CD4-positive, alpha-beta T cell treated with Interleukin-15 for 4 hours (primary cell): Measurements from ENCODE around the gene YY1AP1.
"Not testable (repeated sequence)": the region's sequence is repeated elsewhere in the genome, so short reads cannot be mapped to it uniquely, and the experiment has no call there.

Experiments
- DNase-seq: peaks from one replicate; pipeline ENCODE4 v3.0.0-alpha.2; 2020; ENCODE audit warnings: low spot score

Gene YY1AP1

GRCh38 chr1:155695072-155695471 lies 6.5 kb upstream of the YY1AP1 start:
- no peak for DNase-seq

GRCh38 chr1:155694167-155694566 lies 5.6 kb upstream of the YY1AP1 start:
- no peak for DNase-seq

DNA sequence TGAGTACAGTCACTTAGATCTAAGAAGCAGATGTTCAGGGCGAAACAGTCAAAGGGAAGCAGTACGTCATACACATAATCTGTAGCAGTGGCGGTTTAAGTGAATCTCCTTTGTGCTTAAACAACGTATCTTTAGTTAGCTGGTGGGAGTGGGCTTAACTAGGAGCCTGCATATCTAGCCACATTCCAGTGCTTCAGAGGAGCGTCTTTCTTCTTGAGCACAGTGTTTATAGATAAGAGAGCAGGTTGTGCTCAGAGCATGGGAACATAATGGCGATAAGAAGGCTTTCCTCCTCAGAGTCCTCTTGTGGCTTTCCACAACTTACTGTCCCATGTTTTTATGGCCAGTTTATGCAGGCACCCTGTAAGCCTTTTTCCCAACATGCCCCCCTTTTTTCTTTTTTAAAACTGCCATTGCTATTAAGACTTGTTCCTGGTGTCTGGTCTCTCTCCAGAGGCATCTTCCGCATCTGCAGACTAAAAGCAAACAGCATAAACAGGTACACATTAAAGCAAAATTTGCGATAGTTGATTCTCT lies 3.5 kb upstream of the YY1AP1 start:
- no peak for DNase-seq

DNA sequence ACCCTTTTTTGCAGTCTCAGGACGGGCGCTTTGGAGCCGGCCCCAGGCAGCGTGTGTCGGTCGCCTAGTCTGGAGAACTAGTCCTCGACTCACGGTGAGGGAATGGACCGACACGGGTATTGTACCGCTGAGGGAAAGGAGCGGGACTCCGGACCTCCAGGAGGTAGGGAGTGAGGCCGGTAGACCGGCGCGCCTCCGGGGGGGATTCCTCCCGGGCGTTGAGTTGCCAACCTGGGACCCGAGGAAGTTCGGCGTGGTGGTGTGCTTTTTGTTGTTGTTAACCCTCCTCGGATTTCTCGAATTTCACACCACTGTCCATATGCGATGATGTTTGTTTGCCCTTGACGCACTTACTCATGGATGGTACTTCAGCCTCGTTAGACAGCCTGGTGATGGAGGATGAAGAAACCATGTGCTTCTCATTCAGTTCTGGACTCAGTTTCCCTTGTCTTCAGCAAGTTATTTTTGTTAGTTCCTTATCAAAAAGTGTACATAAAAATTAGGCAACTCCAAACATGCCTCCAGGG lies 570 bp upstream of the YY1AP1 start, which contains the start of gene DAP3:
Gene DAP3, plus strand, starts transcription at position 11 of the 527 bp plus-strand sequence. CDS start 20,689 bp downstream, outside the sequence.
- DNase-seq, result not testable (repeated sequence)

GRCh38 chr1:155687705-155688323 lies 760 bp downstream of the YY1AP1 start:
- DNase-seq, result not testable (repeated sequence)

DNA sequence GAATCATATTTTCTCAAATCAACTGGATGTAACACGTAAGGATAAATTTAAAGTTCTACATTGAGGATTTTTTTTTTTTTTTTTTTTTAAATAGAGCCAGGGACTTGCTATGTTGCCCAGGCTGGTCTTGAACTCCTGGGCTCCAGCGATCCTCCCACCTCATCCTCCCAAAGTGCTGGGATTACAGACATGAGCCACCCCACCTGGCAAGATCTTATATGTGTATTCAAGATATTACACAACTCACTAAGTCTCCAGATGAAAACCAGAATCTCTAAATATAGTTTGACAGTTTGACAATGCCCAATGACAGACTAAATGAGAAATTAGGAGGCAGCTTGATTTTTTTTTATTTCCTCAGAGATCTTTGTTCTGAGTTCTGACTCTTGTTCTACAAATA lies 6.8 kb downstream of the YY1AP1 start:
- DNase-seq, result no peak

DNA sequence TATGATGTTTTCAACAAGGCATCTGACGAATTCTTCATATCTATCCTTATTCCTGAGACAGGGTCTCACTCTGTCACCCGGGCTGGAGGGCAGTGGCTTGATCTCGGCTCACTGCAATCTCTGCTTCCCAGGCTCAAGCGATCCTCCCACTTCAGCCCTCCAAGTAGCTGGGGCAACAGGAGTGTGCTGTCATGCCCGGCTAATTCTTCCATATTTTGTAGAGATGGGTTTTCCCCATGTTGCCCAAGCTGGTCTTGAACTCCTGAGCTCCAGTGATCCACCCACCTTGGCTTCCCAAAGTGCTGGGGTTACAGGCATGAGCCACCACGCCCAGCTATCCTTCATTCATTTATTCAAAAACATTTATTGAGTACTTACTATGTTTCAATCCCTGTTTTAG lies 8.0 kb downstream of the YY1AP1 start:
- DNase-seq, result no peak

DNA sequence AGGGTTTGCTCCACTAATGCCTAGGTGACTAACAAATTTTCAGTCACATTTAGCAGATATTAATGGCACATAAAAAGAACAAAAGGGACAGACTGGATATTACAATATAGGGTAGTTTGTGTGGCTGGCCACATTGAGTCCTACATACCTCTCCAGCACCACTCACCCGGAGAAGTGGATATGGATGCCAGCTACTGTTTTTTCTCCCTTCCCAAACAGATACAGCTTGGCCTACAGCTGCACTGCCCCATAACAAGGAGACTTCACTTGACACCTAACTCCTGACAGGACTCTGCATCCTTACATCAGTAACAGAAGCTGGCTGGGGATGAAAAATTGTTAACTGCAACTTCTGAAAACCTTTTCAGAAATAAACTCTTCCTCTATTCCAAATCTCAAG lies 9.6 kb downstream of the YY1AP1 start:
- DNase-seq, result not testable (repeated sequence)

GRCh38 chr1:155678027-155678426 lies 10.5 kb downstream of the YY1AP1 start:
- DNase-seq, result no peak

DNA sequence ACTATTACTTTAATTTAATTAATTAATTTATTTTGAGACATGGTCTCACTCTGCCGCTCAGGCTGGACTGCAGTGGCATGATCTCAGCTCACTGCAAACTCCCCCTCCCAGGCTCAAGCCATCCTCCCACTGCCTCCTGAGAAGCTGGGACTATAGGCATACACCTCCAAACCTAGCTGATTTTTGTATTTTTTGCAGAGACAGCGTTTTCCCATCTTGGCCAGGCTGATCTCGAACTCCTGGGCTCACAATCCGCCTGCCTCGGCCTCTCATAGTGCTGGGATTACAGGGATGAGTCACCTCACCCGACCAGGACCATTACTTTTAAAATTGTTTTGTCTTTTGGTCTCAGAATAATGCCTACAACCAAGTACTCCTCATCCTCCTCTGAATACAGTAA lies 15.6 kb downstream of the YY1AP1 start:
- DNase-seq, result no peak

- no peak for DNase-seq
These were observed 16.8 kb downstream of the YY1AP1 start for GRCh38 chr1:155671750-155672149.

DNA sequence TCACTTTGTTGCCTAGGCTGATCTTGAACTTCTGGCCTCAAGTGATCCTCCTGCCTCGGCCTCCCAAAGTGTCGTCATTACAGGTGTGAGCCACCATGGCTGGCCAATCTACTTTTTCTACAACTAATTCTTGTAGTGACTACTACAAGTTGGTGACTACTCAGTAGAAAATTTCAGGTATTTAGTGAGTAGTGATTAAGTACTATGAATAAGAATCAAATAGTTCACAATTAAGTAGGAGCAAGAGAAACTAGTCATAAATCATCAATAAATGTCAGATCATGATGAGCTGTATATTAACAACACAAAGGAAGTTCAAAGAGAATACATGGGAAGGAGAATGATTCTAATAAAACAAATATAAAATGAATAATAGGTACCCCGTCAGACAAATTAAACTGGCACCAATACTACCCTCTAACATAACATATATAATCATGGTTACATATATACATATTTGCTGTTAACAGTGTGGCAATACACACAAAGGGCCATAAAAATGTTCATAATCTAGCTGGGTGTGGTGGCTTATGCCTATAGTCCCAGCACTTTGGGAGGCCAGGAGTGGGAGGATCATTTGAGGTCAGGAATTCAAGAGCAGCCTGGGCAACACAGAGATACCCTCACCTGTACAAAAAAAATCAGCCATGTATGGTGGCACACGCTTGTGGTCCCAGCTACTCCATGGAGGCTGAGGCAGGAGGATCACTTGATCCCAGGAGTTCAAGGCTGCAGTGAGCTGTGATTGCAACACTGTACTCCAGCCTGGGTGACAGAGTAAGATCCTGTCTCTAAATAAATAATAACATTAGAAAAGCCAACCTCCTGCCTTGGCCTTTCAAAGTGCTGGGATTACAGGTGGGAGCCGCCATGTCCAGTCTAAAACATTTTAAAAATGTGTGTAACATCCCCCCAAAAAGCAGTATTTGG lies 19.1 kb downstream of the YY1AP1 start:
- DNase-seq, result no peak

DNA sequence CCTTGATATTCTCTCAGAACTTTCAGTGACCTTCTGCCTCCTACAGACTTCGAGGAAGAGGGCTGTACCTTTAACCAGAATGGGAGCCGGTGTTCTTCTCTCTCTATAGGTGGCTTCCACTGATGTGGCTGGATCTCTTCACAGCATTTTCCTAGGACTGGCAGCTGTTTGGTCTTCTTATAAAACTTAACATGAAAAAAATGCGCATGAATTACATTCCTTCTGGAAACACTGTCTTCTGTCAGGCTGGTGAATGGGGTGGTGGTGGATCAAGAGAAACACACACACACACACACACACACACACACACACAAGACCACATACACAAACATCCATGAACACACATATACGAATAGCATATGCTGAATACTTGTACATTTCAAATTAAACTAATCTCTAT lies 27.3 kb downstream of the YY1AP1 start:
- DNase-seq, result not testable (repeated sequence)

DNA sequence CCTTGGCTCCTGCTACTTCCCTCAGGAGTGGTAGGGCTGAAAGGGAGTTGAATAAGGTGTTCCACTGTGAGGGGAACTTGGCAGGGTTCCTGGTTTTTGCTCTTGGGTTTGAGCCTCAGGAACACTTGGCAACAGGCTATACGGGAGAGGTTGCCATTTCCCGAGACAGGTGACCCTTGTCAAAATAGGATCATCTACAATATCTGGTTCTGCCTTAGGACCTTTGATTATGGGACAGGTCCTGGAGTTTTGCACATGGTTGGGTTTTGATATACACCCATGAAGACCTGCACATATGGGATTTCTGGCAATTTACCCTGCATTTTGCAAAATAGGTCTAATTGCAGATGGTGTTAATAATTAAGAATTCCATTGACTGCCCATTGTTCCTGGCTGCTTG lies 31.1 kb downstream of the YY1AP1 start:
- no peak for DNase-seq

- no peak for DNase-seq
These were observed 35.6 kb downstream of the YY1AP1 start for GRCh38 chr1:155652951-155653350.

DNA sequence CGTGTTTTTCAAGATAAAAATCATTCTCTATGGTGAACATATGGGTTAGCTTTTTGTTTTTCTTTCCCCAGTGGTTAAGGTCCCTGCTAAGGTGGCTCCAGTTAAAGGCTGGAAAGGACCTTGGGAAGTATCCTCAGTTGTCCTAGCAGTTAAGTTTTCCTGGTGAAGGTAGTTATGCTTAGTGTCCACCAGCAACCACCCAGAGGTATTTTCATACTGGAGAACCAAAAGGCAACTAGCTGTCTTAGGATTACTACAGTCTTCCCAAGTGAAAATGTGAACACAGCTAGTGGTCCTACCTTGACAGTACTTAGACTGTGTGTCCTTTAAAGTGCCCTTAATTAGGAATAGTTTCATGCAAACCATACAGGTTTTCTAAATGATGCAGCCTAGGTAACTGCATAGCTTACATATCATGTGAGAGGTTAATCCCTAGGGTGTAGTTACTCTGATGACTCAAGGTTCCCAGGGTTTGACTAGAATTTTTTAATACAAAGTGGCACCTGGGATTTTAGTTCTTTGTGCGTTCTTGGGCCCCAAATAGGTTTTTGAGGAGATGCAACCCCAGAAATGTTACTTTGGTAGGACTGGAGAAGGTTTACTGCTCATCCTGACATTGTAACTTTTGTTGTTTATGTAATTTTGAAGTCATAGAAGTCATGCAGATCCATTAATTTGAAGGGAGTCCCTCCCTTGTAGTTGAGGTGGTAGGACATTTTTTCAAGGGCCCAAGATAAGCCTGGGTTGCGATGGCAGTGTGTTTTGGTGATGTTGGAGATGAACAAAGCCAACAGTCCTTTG lies 36.5 kb downstream of the YY1AP1 start:
- no peak for DNase-seq

DNA sequence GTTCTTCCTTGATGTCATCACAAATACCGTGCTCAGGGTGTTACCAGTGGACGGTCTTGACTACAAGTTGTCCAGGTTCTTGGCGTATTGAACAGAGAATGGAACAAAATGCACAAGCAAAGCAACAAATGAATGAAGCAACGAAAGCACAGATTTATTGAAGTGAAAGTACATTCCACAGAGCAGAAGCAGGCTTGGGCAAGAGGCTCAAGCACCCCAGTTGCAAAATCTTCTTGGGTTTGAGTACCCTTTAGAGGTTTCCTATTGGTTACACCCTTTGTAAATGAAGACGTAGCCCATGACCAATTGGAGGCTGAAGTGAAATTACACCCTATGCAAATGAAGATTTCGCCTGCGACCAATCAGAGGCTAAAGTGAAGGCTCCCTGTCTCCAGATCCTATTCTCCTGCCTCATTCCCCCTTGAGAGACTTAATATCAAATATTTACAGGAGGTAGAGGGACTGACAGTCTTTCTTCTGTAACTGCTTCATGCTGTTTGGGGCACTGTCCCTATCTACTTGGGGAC lies 38.3 kb downstream of the YY1AP1 start:
- DNase-seq, result no peak

DNA sequence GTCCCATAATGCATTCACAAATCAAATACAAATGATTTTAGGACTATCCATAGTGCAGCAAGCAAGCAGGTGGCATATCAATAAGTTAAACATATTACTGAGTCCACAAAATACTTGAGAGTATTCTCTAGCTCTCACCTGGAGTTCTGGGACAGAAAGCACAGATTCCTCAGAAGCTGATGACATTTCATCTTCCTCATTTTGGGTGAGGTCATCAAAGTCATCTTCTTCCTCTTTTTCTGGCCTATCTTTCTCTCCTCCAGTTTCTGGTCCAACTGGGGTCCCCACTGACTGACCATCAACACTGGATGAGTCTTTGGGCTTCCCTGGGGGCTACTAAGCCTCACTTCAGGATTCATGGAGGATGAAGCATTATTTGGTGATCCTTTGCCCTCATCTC lies 38.9 kb downstream of the YY1AP1 start:
- DNase-seq, result no peak

DNA sequence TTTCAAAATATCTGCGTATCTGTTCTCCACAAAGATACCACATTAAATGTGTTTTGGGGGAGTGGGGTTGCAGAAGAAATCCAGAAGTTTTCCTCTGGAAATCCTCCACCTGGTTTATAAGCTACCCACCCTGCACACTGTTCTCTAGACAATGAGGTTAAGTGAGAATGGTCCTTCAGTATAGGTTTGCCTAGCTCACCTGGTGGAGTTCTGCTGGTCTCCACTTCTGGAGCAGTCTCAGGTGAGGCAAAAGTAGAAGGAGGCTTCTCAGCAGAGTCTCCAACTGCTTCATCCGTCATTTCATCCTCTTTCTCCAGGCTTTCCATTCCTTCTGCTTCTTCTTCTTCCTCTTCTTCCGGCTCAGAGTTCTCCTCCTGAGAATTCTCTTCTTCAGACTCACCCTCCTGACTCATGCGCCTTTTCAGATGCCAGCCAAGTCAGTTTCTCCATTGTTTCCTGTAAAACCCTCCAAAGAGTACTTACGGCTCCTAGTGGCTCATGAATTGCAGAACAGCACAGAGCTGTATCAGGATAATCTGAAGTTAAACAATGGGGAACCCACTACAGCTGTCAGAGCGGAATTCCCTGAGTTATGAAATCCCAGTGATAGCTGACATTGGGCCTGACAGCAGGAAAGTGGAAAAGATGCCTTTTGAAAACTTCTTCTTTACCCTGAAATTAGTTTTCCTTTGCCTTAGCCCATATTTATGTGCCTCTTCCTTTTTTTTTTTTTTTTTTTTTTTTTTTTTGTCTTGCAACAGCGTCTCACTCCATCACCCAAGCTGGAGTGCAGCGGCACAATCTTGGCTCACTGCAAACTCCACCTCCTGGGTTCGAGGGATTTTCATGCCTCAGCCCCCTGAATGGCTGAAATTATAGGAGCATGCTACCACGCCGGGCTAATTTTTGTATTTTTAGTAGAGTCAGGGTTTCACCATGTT lies 40.1 kb downstream of the YY1AP1 start:
- no peak for DNase-seq

DNA sequence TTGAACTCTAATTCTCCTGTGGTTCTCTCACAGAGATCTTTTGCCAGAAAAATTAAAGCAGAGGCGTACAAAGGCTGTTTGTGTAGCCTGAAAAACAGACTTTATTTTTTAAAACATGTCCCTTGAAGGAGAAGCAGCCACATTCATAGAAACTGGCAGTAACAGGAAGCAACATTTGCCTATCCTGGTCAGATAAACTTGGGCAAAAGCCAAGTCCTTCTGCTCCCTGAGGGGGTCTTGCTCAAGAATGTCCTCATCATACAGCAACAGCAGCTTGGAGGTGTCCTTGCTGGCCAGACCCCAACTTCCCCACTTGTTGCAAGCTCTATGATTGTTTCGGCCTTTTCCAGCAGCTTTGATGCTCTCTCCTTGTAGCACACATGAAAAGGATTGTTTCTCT lies 42.3 kb downstream of the YY1AP1 start:
- DNase-seq, result no peak

- no peak for DNase-seq
These were observed 42.9 kb downstream of the YY1AP1 start for GRCh38 chr1:155645648-155646047.
